HEK293 (cell line): ENCODE measurements around the gene EVL.

Experiments
- MZF1 ChIP-seq: fragments of 450-650 bp; formaldehyde crosslinking; IDR thresholded peaks from 2 replicates; pipeline ENCODE4 v1.5.1; 2017; ENCODE audit warnings: missing biosample characterization, missing genetic modification characterization, borderline replicate concordance
- PRDM6 ChIP-seq: fragments of 450-650 bp; formaldehyde crosslinking; IDR thresholded peaks from 2 replicates; pipeline ENCODE4 v1.5.1; 2017; ENCODE audit warnings: missing biosample characterization, missing genetic modification characterization
- TCF7L2 ChIP-seq: IDR thresholded peaks from 2 replicates; pipeline ENCODE4 v1.6.1; 2011; ENCODE audit warnings: low read depth, mild to moderate bottlenecking, inconsistent platforms, low read length, moderate library complexity, borderline replicate concordance
- ZNF140 ChIP-seq: fragments of 450-650 bp; formaldehyde crosslinking; IDR thresholded peaks from 2 replicates; pipeline ENCODE4 v1.5.1; 2016; ENCODE audit warnings: missing biosample characterization, missing genetic modification characterization
- ZNF311 ChIP-seq: fragments of 450-650 bp; formaldehyde crosslinking; IDR thresholded peaks from 2 replicates; pipeline ENCODE4 v1.5.1; 2017; ENCODE audit warnings: missing biosample characterization, missing genetic modification characterization, borderline replicate concordance
- ZNF529 ChIP-seq: fragments of 450-650 bp; formaldehyde crosslinking; IDR thresholded peaks from 2 replicates; pipeline ENCODE4 v1.5.1; 2017; ENCODE audit warnings: missing genetic modification characterization, missing biosample characterization; ENCODE audit not compliant: insufficient replicate concordance
- ZNF639 ChIP-seq: fragments of 450-650 bp; formaldehyde crosslinking; IDR thresholded peaks from 2 replicates; pipeline ENCODE4 v1.5.1; 2016; ENCODE audit warnings: missing biosample characterization, missing genetic modification characterization
- ZSCAN30 ChIP-seq: fragments of 450-650 bp; IDR thresholded peaks from 2 replicates; pipeline ENCODE4 v1.5.1; 2018; ENCODE audit warnings: missing biosample characterization, mild to moderate bottlenecking, missing genetic modification characterization, moderate library complexity
- TF ChIP-seq, protein P1 (sequence below): fragments of 450-650 bp; formaldehyde crosslinking; IDR thresholded peaks from 2 replicates; pipeline ENCODE4 v1.5.1; 2016; ENCODE audit warnings: missing biosample characterization, missing genetic modification characterization
- TF ChIP-seq, protein P2 (sequence below): fragments of 450-650 bp; formaldehyde crosslinking; IDR thresholded peaks from 2 replicates; pipeline ENCODE4 v1.5.1; 2016; ENCODE audit warnings: missing biosample characterization, missing genetic modification characterization, low read depth
- TF ChIP-seq, protein P3 (sequence below): fragments of 450-650 bp; formaldehyde crosslinking; IDR thresholded peaks from 2 replicates; pipeline ENCODE4 v1.5.1; 2016; ENCODE audit warnings: missing biosample characterization, missing genetic modification characterization
- TF ChIP-seq, protein P4 (sequence below): fragments of 450-650 bp; formaldehyde crosslinking; IDR thresholded peaks from 2 replicates; pipeline ENCODE4 v1.5.1; 2016; ENCODE audit warnings: missing biosample characterization, missing genetic modification characterization, borderline replicate concordance

DNA sequence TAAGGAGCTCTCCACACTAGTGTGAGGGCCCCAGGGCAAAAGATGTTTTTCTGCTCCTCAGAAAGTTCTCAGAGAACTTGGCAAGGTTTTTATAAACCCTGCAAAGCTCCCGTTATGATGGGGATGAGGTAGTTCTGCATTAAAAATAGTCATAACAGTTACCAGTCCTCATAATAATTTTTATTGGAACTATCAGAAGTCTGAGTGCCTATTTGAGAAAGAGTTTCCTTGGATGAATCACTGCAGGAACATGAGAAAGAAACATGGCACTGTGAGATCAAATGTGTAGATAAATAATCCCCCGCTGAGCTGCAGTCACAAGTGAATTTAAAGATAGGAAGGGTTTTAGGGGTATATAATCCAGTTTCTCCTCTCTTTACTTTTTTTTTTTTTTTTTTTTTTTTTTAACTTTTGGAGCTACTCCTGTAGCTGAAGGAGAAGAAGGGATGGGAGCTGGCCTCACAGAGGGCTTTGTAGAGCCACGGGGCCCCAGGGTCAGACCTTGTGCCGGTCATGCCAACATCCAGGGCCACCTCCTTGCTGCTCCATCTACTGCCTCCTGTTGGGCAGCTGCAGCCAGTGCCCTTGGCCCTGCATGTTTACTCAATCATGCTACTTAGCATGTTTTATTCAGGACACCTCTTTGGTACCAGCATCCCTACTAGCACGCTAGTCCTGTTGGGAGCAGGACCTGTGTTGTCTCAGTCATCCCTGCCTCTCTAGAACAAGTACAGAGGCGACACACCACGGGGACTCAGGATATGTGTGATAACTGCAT lies 39.5 kb downstream of the EVL start:
- TF ChIP-seq, protein P1, sequence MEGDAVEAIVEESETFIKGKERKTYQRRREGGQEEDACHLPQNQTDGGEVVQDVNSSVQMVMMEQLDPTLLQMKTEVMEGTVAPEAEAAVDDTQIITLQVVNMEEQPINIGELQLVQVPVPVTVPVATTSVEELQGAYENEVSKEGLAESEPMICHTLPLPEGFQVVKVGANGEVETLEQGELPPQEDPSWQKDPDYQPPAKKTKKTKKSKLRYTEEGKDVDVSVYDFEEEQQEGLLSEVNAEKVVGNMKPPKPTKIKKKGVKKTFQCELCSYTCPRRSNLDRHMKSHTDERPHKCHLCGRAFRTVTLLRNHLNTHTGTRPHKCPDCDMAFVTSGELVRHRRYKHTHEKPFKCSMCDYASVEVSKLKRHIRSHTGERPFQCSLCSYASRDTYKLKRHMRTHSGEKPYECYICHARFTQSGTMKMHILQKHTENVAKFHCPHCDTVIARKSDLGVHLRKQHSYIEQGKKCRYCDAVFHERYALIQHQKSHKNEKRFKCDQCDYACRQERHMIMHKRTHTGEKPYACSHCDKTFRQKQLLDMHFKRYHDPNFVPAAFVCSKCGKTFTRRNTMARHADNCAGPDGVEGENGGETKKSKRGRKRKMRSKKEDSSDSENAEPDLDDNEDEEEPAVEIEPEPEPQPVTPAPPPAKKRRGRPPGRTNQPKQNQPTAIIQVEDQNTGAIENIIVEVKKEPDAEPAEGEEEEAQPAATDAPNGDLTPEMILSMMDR (tag by site-specific recombination): no peak
- TF ChIP-seq ZNF529 (tag by site-specific recombination) (no peak), TCF7L2 (no peak), MZF1 (tag by site-specific recombination) (no peak), ZNF140 (tag by site-specific recombination) (no peak), ZNF639 (tag by site-specific recombination) (no peak), PRDM6 (tag by site-specific recombination) (peak; percentile 77; the same call in 1 of the 2 replicates), ZSCAN30 (tag by site-specific recombination) (no peak), ZNF311 (no peak)
- TF ChIP-seq, protein P2, sequence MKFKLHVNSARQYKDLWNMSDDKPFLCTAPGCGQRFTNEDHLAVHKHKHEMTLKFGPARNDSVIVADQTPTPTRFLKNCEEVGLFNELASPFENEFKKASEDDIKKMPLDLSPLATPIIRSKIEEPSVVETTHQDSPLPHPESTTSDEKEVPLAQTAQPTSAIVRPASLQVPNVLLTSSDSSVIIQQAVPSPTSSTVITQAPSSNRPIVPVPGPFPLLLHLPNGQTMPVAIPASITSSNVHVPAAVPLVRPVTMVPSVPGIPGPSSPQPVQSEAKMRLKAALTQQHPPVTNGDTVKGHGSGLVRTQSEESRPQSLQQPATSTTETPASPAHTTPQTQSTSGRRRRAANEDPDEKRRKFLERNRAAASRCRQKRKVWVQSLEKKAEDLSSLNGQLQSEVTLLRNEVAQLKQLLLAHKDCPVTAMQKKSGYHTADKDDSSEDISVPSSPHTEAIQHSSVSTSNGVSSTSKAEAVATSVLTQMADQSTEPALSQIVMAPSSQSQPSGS (tag by site-specific recombination): no peak
- TF ChIP-seq, protein P3, sequence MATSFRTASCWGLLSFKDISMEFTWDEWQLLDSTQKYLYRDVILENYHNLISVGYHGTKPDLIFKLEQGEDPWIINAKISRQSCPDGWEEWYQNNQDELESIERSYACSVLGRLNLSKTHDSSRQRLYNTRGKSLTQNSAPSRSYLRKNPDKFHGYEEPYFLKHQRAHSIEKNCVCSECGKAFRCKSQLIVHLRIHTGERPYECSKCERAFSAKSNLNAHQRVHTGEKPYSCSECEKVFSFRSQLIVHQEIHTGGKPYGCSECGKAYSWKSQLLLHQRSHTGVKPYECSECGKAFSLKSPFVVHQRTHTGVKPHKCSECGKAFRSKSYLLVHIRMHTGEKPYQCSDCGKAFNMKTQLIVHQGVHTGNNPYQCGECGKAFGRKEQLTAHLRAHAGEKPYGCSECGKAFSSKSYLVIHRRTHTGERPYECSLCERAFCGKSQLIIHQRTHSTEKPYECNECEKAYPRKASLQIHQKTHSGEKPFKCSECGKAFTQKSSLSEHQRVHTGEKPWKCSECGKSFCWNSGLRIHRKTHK (tag by site-specific recombination): no peak
- TF ChIP-seq, protein P4, sequence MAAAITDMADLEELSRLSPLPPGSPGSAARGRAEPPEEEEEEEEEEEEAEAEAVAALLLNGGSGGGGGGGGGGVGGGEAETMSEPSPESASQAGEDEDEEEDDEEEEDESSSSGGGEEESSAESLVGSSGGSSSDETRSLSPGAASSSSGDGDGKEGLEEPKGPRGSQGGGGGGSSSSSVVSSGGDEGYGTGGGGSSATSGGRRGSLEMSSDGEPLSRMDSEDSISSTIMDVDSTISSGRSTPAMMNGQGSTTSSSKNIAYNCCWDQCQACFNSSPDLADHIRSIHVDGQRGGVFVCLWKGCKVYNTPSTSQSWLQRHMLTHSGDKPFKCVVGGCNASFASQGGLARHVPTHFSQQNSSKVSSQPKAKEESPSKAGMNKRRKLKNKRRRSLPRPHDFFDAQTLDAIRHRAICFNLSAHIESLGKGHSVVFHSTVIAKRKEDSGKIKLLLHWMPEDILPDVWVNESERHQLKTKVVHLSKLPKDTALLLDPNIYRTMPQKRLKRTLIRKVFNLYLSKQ (tag by site-specific recombination): no peak
